Measurements from ENCODE around the gene SCARF2. TPM values are rescaled to one million over a fixed set of nuclear protein-coding genes. Genes with fewer than 3 reads are reported as not detected.

Gene SCARF2
- total RNA-seq, 1 donor from 2014 or later = 8.1 TPM

- Mint-ChIP-seq H3K4me3 (ENCODE audit: unreplicated experiment) (no peak overlapping the region), H3K27ac (ENCODE audit: unreplicated experiment) (no peak overlapping the region), H3K36me3 (ENCODE audit: low read depth, unreplicated experiment) (peaks cover 10% of the 10 kb centered on the region), H3K4me1 (ENCODE audit: unreplicated experiment) (peaks cover 2% of the 10 kb centered on the region), H3K27me3 (ENCODE audit: unreplicated experiment) (peaks cover 11% of the 10 kb centered on the region), H3K9me3 (ENCODE audit: unreplicated experiment) (no peaks in the 10 kb centered on the region)
- no peak for TF ChIP-seq CTCF (IDR thresholded peaks at IDR 0.05; ENCODE audit: unreplicated experiment)
- DNase-seq (ENCODE audit: low spot score) = no peak
Measured at GRCh38 chr22:20423008-20423905, 14.4 kb downstream of the SCARF2 start.

- H3K9me3 Mint-ChIP-seq (ENCODE audit: unreplicated experiment) = no peaks in the 10 kb centered on the region
- peaks cover 2% of the 10 kb centered on the region for H3K4me1 Mint-ChIP-seq (ENCODE audit: unreplicated experiment)
- peaks cover 7% of the 10 kb centered on the region for H3K36me3 Mint-ChIP-seq (ENCODE audit: low read depth, unreplicated experiment)
- peaks cover 8% of the 10 kb centered on the region for H3K27me3 Mint-ChIP-seq (ENCODE audit: unreplicated experiment)
- no peak overlapping the region for H3K4me3 Mint-ChIP-seq (ENCODE audit: unreplicated experiment)
- DNase-seq (ENCODE audit: low spot score) = no peak
- H3K27ac Mint-ChIP-seq (ENCODE audit: unreplicated experiment) = no peak overlapping the region
- no peak for TF ChIP-seq CTCF (IDR thresholded peaks at IDR 0.05; ENCODE audit: unreplicated experiment)
Measured at GRCh38 chr22:20422271-20423007, 15.2 kb downstream of the SCARF2 start.

- Mint-ChIP-seq H3K4me3 (ENCODE audit: unreplicated experiment) (no peak overlapping the region), H3K9me3 (ENCODE audit: unreplicated experiment) (no peaks in the 10 kb centered on the region), H3K27ac (ENCODE audit: unreplicated experiment) (no peak overlapping the region), H3K27me3 (ENCODE audit: unreplicated experiment) (peaks cover 5% of the 10 kb centered on the region), H3K36me3 (ENCODE audit: low read depth, unreplicated experiment) (peaks cover 4% of the 10 kb centered on the region), H3K4me1 (ENCODE audit: unreplicated experiment) (peaks cover 2% of the 10 kb centered on the region)
- no peak for DNase-seq (ENCODE audit: low spot score)
- TF ChIP-seq CTCF (IDR thresholded peaks at IDR 0.05; ENCODE audit: unreplicated experiment) = no peak
Measured at GRCh38 chr22:20421507-20421874, 16.1 kb downstream of the SCARF2 start.

- Mint-ChIP-seq H3K9me3 (ENCODE audit: unreplicated experiment) (no peaks in the 10 kb centered on the region), H3K4me1 (ENCODE audit: unreplicated experiment) (peaks cover 2% of the 10 kb centered on the region), H3K36me3 (ENCODE audit: low read depth, unreplicated experiment) (peaks cover 4% of the 10 kb centered on the region), H3K27me3 (ENCODE audit: unreplicated experiment) (peaks cover 5% of the 10 kb centered on the region), H3K27ac (ENCODE audit: unreplicated experiment) (no peak overlapping the region), H3K4me3 (ENCODE audit: unreplicated experiment) (no peak overlapping the region)
- no peak for TF ChIP-seq CTCF (IDR thresholded peaks at IDR 0.05; ENCODE audit: unreplicated experiment)
- DNase-seq (ENCODE audit: low spot score) = no peak
Measured at GRCh38 chr22:20420157-20420842, 17.3 kb downstream of the SCARF2 start.
